Gastroesophageal sphincter (tissue), 3 donors: ENCODE measurements around the gene PLEKHH3.

Experiments
- CTCF ChIP-seq, 4 experiments: fragments of 200-600 bp in 2 of 4; fragments of 450-650 bp in 2 of 4; sonication (generic) in 1 of 4; IDR thresholded peaks; one replicate each; pipeline ENCODE4 v1.5.1; 2017 to 2019; ENCODE audit warnings: antibody characterized with exemption in 4 of 4, mild to moderate bottlenecking in 2 of 4, moderate library complexity in 2 of 4
- POLR2A ChIP-seq, 2 donors: fragments of 450-650 bp; IDR thresholded peaks; one replicate each; pipeline ENCODE4 v1.6.1; 2017; ENCODE audit warnings: antibody characterized with exemption in 2 of 2, mild to moderate bottlenecking in 2 of 2, moderate library complexity in 1 of 2
- POLR2AphosphoS5 ChIP-seq: sonication (generic); formaldehyde crosslinking; IDR thresholded peaks from one replicate; pipeline ENCODE4 v1.6.1; 2017; ENCODE audit warnings: antibody characterized with exemption

GRCh38 chr17:42640121-42640520 is 36.7 kb downstream of the PLEKHH3 start:
- TF ChIP-seq POLR2A (IDR thresholded peaks at IDR 0.05) (no peak), CTCF (IDR thresholded peaks at IDR 0.05) (no peak), POLR2AphosphoS5 (no peak)
